Ovary (tissue), 9 donors: ENCODE results near the gene CACNA2D4. TPM values are rescaled to one million over a fixed set of nuclear protein-coding genes. Genes with fewer than 3 reads are reported as not detected.

Experiments
- DNase-seq, 5 donors: peaks; one replicate each; pipeline ENCODE4 v3.0.0-alpha.2; 2019 to 2020
- H3K27ac ChIP-seq, 2 donors: fragments of 200-600 bp; one replicate each; pipeline versions ENCODE4 v1.5.1 to v1.8.0; 2019 to 2022
- H3K27me3 ChIP-seq: fragments of 200-600 bp; one replicate; pipeline ENCODE4 v1.8.0; 2022
- H3K36me3 ChIP-seq: fragments of 200-600 bp; sonication (generic); one replicate; pipeline ENCODE4 v1.5.1; 2019
- H3K4me1 ChIP-seq: one replicate; pipeline ENCODE4 v1.8.1; 2013; ENCODE audit warnings: mild to moderate bottlenecking, moderate library complexity; ENCODE audit not compliant: insufficient read depth
- H3K4me3 ChIP-seq: fragments of 200-600 bp; sonication (generic); one replicate; pipeline ENCODE4 v1.5.1; 2017
- H3K9me3 ChIP-seq, 2 donors: fragments of 200-600 bp in 1 of 2; sonication (generic) in 1 of 2; one replicate each; pipeline versions ENCODE4 v1.5.1 to v1.8.1; 2013 to 2019; ENCODE audit warnings: mild to moderate bottlenecking in 1 of 2, moderate library complexity in 1 of 2
- CTCF ChIP-seq, 3 donors: fragments of 450-650 bp in 2 of 3; fragments of 200-600 bp in 1 of 3; IDR thresholded peaks; one replicate each; pipeline versions ENCODE4 v1.5.1 to v1.8.0; 2016 to 2022; ENCODE audit warnings: antibody characterized with exemption in 3 of 3, mild to moderate bottlenecking in 1 of 3
- EP300 ChIP-seq: sonication (generic); formaldehyde crosslinking; IDR thresholded peaks from one replicate; pipeline ENCODE4 v1.6.1; 2017; ENCODE audit warnings: antibody characterized with exemption
- POLR2A ChIP-seq: fragments of 450-650 bp; IDR thresholded peaks from one replicate; pipeline ENCODE4 v1.6.1; 2017; ENCODE audit warnings: antibody characterized with exemption, mild to moderate bottlenecking, moderate library complexity
- WGBS, 3 donors: extraction: QIAGEN DNeasy Blood & Tissue Kit in 1 of 3; methylation state at CpG; one replicate each; pipeline versions ENCODE4 v1.1.5 to v1.1.7; 2013 to 2017; 5-methylcytosine and 5-hydroxymethylcytosine counted together
- intact Hi-C, 4 donors: fragments of 100-400 bp; cut with DNase I; formaldehyde crosslinking; loops; one replicate each; pipeline versions ENCODE4 v1.11.0 to v1.15.1; 2022 to 2023
- polyA plus RNA-seq, 2 donors: library from polyadenylated mRNA; stranded (reverse); fragments of 200-250 nt in 1 of 2; fragments of 350-450 nt in 1 of 2; fragmentation: Illumina TruSeq in 1 of 2; extraction: RNeasy Lipid Tissue Mini Kit (QIAGEN cat#74804) in 1 of 2; gene quantifications; one replicate each; pipeline ENCODE4 v1.2.3, GENCODE V29; 2013 to 2014
- total RNA-seq, 7 donors: library from RNA; depleted of rRNA in 2 of 7; stranded (reverse); fragments of >200 nt in 2 of 7; fragmentation: NEBNext Ultra II Directional in 3 of 7; extraction: Animal tissue kit (Norgen Biotek cat#: 25700) in 3 of 7; gene quantifications; one replicate each; pipeline versions ENCODE4 v1.1.0 to v1.2.4, GENCODE V29; 2016 to 2023
- donor health status: DM: no; HTN: no; CAD: no; lungs with moderate emphysema.
- donor health status: DM: no; HTN: no; CAD: no.
- donor health status: Bipolar disorder and iron deficiency.
- donor health status: DM: yes; HTN: yes; CAD: no.
- donor health status: DM: no; HTN: no; CAD: no.
- donor health status: DM: yes; HTN: yes; CAD: no.

Gene CACNA2D4
- total and polyA plus RNA-seq, 9 donors: 2.1 to 6.8 (median 3.2) TPM

- intact Hi-C loops: no loop called here
- WGBS, 3 donors: 83 to 89% (median 86%) methylated on average over 13 of the region's 13 CpGs
Measured at GRCh38 chr12:1841586-1842182, 76.8 kb downstream of the CACNA2D4 start.

GRCh38 chr12:1840981-1841425, 77.4 kb downstream of the CACNA2D4 start:
- no peak overlapping the region for H3K4me3 ChIP-seq
- TF ChIP-seq POLR2A (no peak), EP300 (no peak), CTCF (IDR thresholded peaks at IDR 0.05) (no peak)
- H3K9me3 ChIP-seq: no peaks in the 10 kb centered on the region
- intact Hi-C loops: no loop called here
- H3K4me1 ChIP-seq: no peaks in the 10 kb centered on the region
- H3K27ac ChIP-seq: no peak overlapping the region
- 81 to 83% (median 81%) methylated on average over 16 of the region's 16 CpGs for WGBS, 3 donors
- H3K36me3 ChIP-seq: no peaks in the 10 kb centered on the region
- no peaks in the 10 kb centered on the region for H3K27me3 ChIP-seq
- DNase-seq: peak in 1 of 5 donors; percentile 17

More at GRCh38 chr12:1841586-1842182, 76.8 kb downstream of the CACNA2D4 start:
- Histone ChIP-seq H3K4me1 (no peaks in the 10 kb centered on the region), H3K4me3 (no peak overlapping the region), H3K36me3 (no peaks in the 10 kb centered on the region), H3K27ac (no peak overlapping the region), H3K9me3 (no peaks in the 10 kb centered on the region), H3K27me3 (no peaks in the 10 kb centered on the region)
- DNase-seq: peak in 1 of 5 donors; percentile 3
- TF ChIP-seq POLR2A (no peak), EP300 (no peak), CTCF (IDR thresholded peaks at IDR 0.05) (no peak)

GRCh38 chr12:1839956-1840951, 78.2 kb downstream of the CACNA2D4 start:
- no peak overlapping the region for H3K4me3 ChIP-seq
- H3K27me3 ChIP-seq: no peaks in the 10 kb centered on the region
- 70 to 73% (median 71%) methylated on average over 24 of the region's 24 CpGs for WGBS, 3 donors
- intact Hi-C loops: no loop called here
- H3K36me3 ChIP-seq: no peaks in the 10 kb centered on the region
- no peaks in the 10 kb centered on the region for H3K4me1 ChIP-seq
- no peak for TF ChIP-seq CTCF (IDR thresholded peaks at IDR 0.05)
- no peak for TF ChIP-seq EP300
- no peak for TF ChIP-seq POLR2A
- no peaks in the 10 kb centered on the region for H3K9me3 ChIP-seq
- no peak overlapping the region for H3K27ac ChIP-seq
- DNase-seq: peak in 1 of 5 donors; percentile 7

GRCh38 chr12:1839464-1839863, 79.0 kb downstream of the CACNA2D4 start:
- intact Hi-C loops: no loop called here
- Histone ChIP-seq H3K27ac (no peak overlapping the region), H3K4me1 (no peaks in the 10 kb centered on the region), H3K9me3 (no peaks in the 10 kb centered on the region), H3K36me3 (no peaks in the 10 kb centered on the region), H3K27me3 (no peaks in the 10 kb centered on the region), H3K4me3 (no peak overlapping the region)
- no peak for DNase-seq
- TF ChIP-seq EP300: no peak
- TF ChIP-seq POLR2A: no peak
- TF ChIP-seq CTCF (IDR thresholded peaks at IDR 0.05): no peak
- WGBS, 3 donors: 86 to 93% (median 88%) methylated on average over 10 of the region's 10 CpGs
